IMR-90 (cell line): Measurements from ENCODE around the gene ACE2. TPM values are rescaled to one million over a fixed set of nuclear protein-coding genes. Genes with fewer than 3 reads are reported as not detected.
A peak's percentile ranks its signal among the peaks of the same experiment; 100 is the strongest.

Experiments used
- ATAC-seq: fragments of 200-7000 bp; cut with Tn5 transposase; 2 replicates; pipeline ENCODE4 v1.9.1; 2020; ENCODE audit warnings: low read depth, mild to moderate bottlenecking, moderate library complexity
- BruUV-seq: library from RNA; stranded (reverse); fragments of 400-500 nt; replicated peaks from 2 replicates; lab custom pipeline; 2021; lab: Mats Ljungman, UMichigan
- CTCF ChIA-PET: fragments of 300-600 bp; formaldehyde crosslinking; extraction: SDS; loops from one replicate; lab custom pipeline; 2021; ENCODE audit warnings: antibody characterized with exemption; lab: Yijun Ruan, JAX
- POLR2A ChIA-PET: fragments of 300-600 bp; sonication (Branson Sonifier 250); formaldehyde crosslinking; loops from one replicate; lab custom pipeline; 2022; ENCODE audit warnings: antibody characterized with exemption; ENCODE audit not compliant: unreplicated experiment; lab: Charles Lee
- DNase-seq: peaks from one replicate; pipeline ENCODE4 v3.0.0; 2013
- H2AFZ ChIP-seq: replicated peaks from 2 replicates; pipeline ENCODE3; 2013; ENCODE audit warnings: low read length, mild to moderate bottlenecking; ENCODE audit not compliant: poor library complexity
- H2AK5ac ChIP-seq: 2 replicates; pipeline ENCODE4 v1.6.1; 2013; ENCODE audit warnings: low read depth, low read length, inconsistent platforms
- H2AK9ac ChIP-seq: replicated peaks from 2 replicates; pipeline ENCODE3; 2013; ENCODE audit warnings: mild to moderate bottlenecking, low read depth, low read length, moderate library complexity; ENCODE audit not compliant: poor library complexity
- H2BK120ac ChIP-seq: 2 replicates; pipeline ENCODE4 v1.6.1; 2013; ENCODE audit warnings: low read depth, low read length, inconsistent platforms
- H2BK15ac ChIP-seq: 3 replicates; pipeline ENCODE4 v1.6.1; 2013; ENCODE audit warnings: low read depth, low read length, inconsistent platforms
- H2BK20ac ChIP-seq: 2 replicates; pipeline ENCODE4 v1.6.1; 2013; ENCODE audit warnings: low read depth, mild to moderate bottlenecking, inconsistent platforms, low read length, moderate library complexity
- H2BK5ac ChIP-seq: 2 replicates; pipeline ENCODE4 v1.6.1; 2013; ENCODE audit warnings: mild to moderate bottlenecking, low read depth, low read length, inconsistent platforms; ENCODE audit not compliant: poor library complexity, severe bottlenecking
- H3K14ac ChIP-seq: replicated peaks from 2 replicates; pipeline ENCODE4 v1.6.1; 2013; ENCODE audit warnings: low read depth, low read length, inconsistent platforms
- H3K18ac ChIP-seq: 2 replicates; pipeline ENCODE4 v1.6.1; 2013; ENCODE audit warnings: low read depth, low read length, control low read depth
- H3K23ac ChIP-seq: 2 replicates; pipeline ENCODE4 v1.6.1; 2013; ENCODE audit warnings: low read depth, low read length, inconsistent platforms
- H3K27ac ChIP-seq: 2 replicates; pipeline ENCODE4 v1.5.1; 2013; ENCODE audit warnings: mild to moderate bottlenecking, control low read depth, low read length; ENCODE audit not compliant: insufficient read depth
- H3K27me3 ChIP-seq: 2 replicates; pipeline ENCODE4 v1.6.1; 2013; ENCODE audit warnings: low read length; ENCODE audit not compliant: control insufficient read depth, insufficient read depth
- H3K36me3 ChIP-seq: 2 replicates; pipeline ENCODE4 v1.6.1; 2013; ENCODE audit warnings: low read length, mixed read lengths; ENCODE audit not compliant: control insufficient read depth, insufficient read depth
- H3K4ac ChIP-seq: 2 replicates; pipeline ENCODE4 v1.6.1; 2013; ENCODE audit warnings: low read depth, low read length, inconsistent platforms
- H3K4me1 ChIP-seq: 2 replicates; pipeline ENCODE4 v1.6.1; 2013; ENCODE audit warnings: low read length, mixed read lengths; ENCODE audit not compliant: control insufficient read depth, insufficient read depth
- H3K4me2 ChIP-seq: 2 replicates; pipeline ENCODE4 v1.6.1; 2013; ENCODE audit warnings: low read depth, mild to moderate bottlenecking, control low read depth, low read length, moderate library complexity
- H3K4me3 ChIP-seq: 2 replicates; pipeline ENCODE4 v1.5.1; 2013; ENCODE audit warnings: low read depth, mild to moderate bottlenecking, control low read depth, low read length, moderate library complexity; ENCODE audit not compliant: insufficient read depth
- H3K56ac ChIP-seq: 2 replicates; pipeline ENCODE4 v1.6.1; 2013; ENCODE audit warnings: low read length, inconsistent platforms; ENCODE audit not compliant: insufficient read depth; ENCODE audit errors: extremely low read depth
- H3K79me1 ChIP-seq, 2 experiments: 2 replicates each; pipeline ENCODE4 v1.6.1; 2013; ENCODE audit warnings: low read length in 2 of 2, inconsistent platforms in 1 of 2, low read depth in 1 of 2
- H3K9ac ChIP-seq: 2 replicates; pipeline ENCODE4 v1.6.1; 2013; ENCODE audit warnings: low read depth, low read length, control low read depth
- H3K9me1 ChIP-seq: 2 replicates; pipeline ENCODE4 v1.6.1; 2013; ENCODE audit warnings: low read length, inconsistent platforms; ENCODE audit not compliant: insufficient read depth
- H3K9me3 ChIP-seq: 2 replicates; pipeline ENCODE4 v1.6.1; 2013; ENCODE audit warnings: low read length; ENCODE audit not compliant: control insufficient read depth, insufficient read depth
- H4K20me1 ChIP-seq: 2 replicates; pipeline ENCODE4 v1.6.1; 2013; ENCODE audit warnings: low read length, inconsistent platforms; ENCODE audit not compliant: insufficient read depth
- H4K5ac ChIP-seq: 2 replicates; pipeline ENCODE4 v1.6.1; 2013; ENCODE audit warnings: mild to moderate bottlenecking, low read depth, low read length, control low read depth
- H4K8ac ChIP-seq, 2 experiments: 2 replicates each; pipeline ENCODE4 v1.6.1; 2013; ENCODE audit warnings: low read depth in 2 of 2, low read length in 2 of 2, control low read depth in 1 of 2, inconsistent platforms in 1 of 2
- H4K91ac ChIP-seq: 2 replicates; pipeline ENCODE4 v1.6.1; 2013; ENCODE audit warnings: low read depth, low read length, inconsistent platforms; ENCODE audit not compliant: insufficient read depth
- CTCF ChIP-seq: conservative IDR thresholded peaks from 2 replicates; pipeline ENCODE4 v1.5.1; 2012; ENCODE audit warnings: mild to moderate bottlenecking, low read depth, low read length, improper control_type of control experiment
- MAZ ChIP-seq: IDR thresholded peaks from 2 replicates; pipeline ENCODE4 v1.6.1; 2012; ENCODE audit warnings: low read depth, mild to moderate bottlenecking, low read length, improper control_type of control experiment, moderate library complexity, borderline replicate concordance
- RAD21 ChIP-seq: IDR thresholded peaks from 2 replicates; pipeline ENCODE4 v1.6.1; 2012; ENCODE audit warnings: low read length, improper control_type of control experiment
- WGBS, 2 experiments: methylation state at CpG; one replicate each; pipeline versions ENCODE4 v1.1.5 to v1.1.7; 2013; ENCODE audit warnings: missing lambda C conversion rate in 2 of 2; ENCODE audit not compliant: insufficient read length in 1 of 2; ENCODE audit errors: extremely low coverage in 2 of 2; 5-methylcytosine and 5-hydroxymethylcytosine counted together
- dilution Hi-C: fragments of 300-500 bp; cut with HindIII; formaldehyde crosslinking; loops from one replicate; pipeline ENCODE4 v1.14.3; 2018; ENCODE audit warnings: low sequenced_read_pairs; ENCODE audit not compliant: unreplicated experiment
- in situ Hi-C: fragments of 300-500 bp; cut with MboI; formaldehyde crosslinking; loops from 3 replicates; pipeline ENCODE4 v1.14.3; 2019; ENCODE audit warnings: low sequenced_read_pairs, inconsistent platforms, mixed read lengths
- intact Hi-C: fragments of 100-400 bp; cut with micrococcal nuclease; formaldehyde crosslinking; loops from 2 replicates; pipeline ENCODE4 v1.10.0; 2022
- polyA plus RNA-seq, 3 experiments: library from polyadenylated mRNA; depleted of rRNA; stranded (reverse); fragments of >200 nt; gene quantifications; 2 replicates each; pipeline ENCODE4 v1.2.3, GENCODE V29; 2012; ENCODE audit warnings: low replicate concordance in 1 of 3
- total RNA-seq: library from RNA; depleted of rRNA; stranded (reverse); fragments of >200 nt; gene quantifications from 2 replicates; pipeline ENCODE4 v1.2.3, GENCODE V29; 2012

ACE2 gene
- total and polyA plus RNA-seq, 2 of the 4 experiments (the other 2 are of a cell fraction) = not detected

- ATAC-seq (no peak), DNase-seq (no peak)
- no CpG with 5 or more reads among the region's 7 CpGs for WGBS, 2 experiments
Measured at GRCh38 chrX:15567886-15568616, 32.7 kb downstream of the ACE2 start.

More at GRCh38 chrX:15567886-15568616, 32.7 kb downstream of the ACE2 start:
- no peak overlapping the region for H3K9ac ChIP-seq
- no peak overlapping the region for H4K8ac ChIP-seq
- no peak overlapping the region for H3K27ac ChIP-seq
- no peaks in the 10 kb centered on the region for H3K9me1 ChIP-seq
- H4K5ac ChIP-seq = no peak overlapping the region
- H3K14ac ChIP-seq = no peak overlapping the region
- H3K4me1 ChIP-seq = no peaks in the 10 kb centered on the region
- H3K18ac ChIP-seq = no peak overlapping the region
- peaks cover 21% of the 10 kb centered on the region for H3K27me3 ChIP-seq
- H2AK9ac ChIP-seq = no peak overlapping the region
- no peaks in the 10 kb centered on the region for H3K79me1 ChIP-seq
- POLR2A ChIA-PET = no interaction called here
- H2BK120ac ChIP-seq = no peak overlapping the region
- no peak overlapping the region for H2BK5ac ChIP-seq
- dilution Hi-C loops = no loop called here
- H4K20me1 ChIP-seq = no peaks in the 10 kb centered on the region
- no peak overlapping the region for H3K56ac ChIP-seq
- TF ChIP-seq MAZ (no peak), CTCF (peak; percentile 34), RAD21 (peak; percentile 34; the same call in 1 of the 2 replicates)
- no peak overlapping the region for H2BK15ac ChIP-seq
- H3K4me2 ChIP-seq = no peak overlapping the region
- no peak overlapping the region for H4K91ac ChIP-seq
- H2BK20ac ChIP-seq = no peak overlapping the region
- H3K4ac ChIP-seq = no peak overlapping the region
- intact Hi-C loops = no loop called here
- H3K36me3 ChIP-seq = no peaks in the 10 kb centered on the region
- no peak overlapping the region for H2AFZ ChIP-seq
- in situ Hi-C loops = loop anchor here (10.0 kb wide), 1 partner anchor 223 kb away; no protein-coding TSS in a partner anchor
- no TSS peak for BruUV-seq
- no peak overlapping the region for H2AK5ac ChIP-seq
- H3K4me3 ChIP-seq = no peak overlapping the region
- no peak overlapping the region for H3K23ac ChIP-seq
- H3K9me3 ChIP-seq = no peaks in the 10 kb centered on the region
- CTCF ChIA-PET = interaction anchor here (0.6 kb wide), 1 partner anchor 1106 kb away, joined by 4 read pairs; no protein-coding TSS in a partner anchor
